GM13976 (cell line): Measurements from ENCODE around the gene CPE.

Source experiments
- DNase-seq: peaks from one replicate; pipeline ENCODE4 v3.0.0; 2012; ENCODE audit warnings: low spot score
- CTCF ChIP-seq: IDR thresholded peaks from 2 replicates; pipeline ENCODE4 v1.5.1; 2012; ENCODE audit warnings: borderline replicate concordance, mild to moderate bottlenecking; ENCODE audit not compliant: insufficient read depth; ENCODE audit errors: extremely low read depth, missing control alignments, control extremely low read depth
- in situ Hi-C: fragments of 300-500 bp; cut with MboI; formaldehyde crosslinking; loops from one replicate; pipeline ENCODE4 v1.12.0; 2022; ENCODE audit warnings: low sequenced_read_pairs, mixed read lengths, inconsistent platforms; ENCODE audit not compliant: unreplicated experiment

Gene CPE

GRCh38 chr4:165394275-165394674 lies 15.5 kb downstream of the CPE start:
- DNase-seq: no peak
- TF ChIP-seq CTCF: no peak
- in situ Hi-C loops: no loop called here

- DNase-seq: no peak
- in situ Hi-C loops: no loop called here
- no peak for TF ChIP-seq CTCF
Measured at GRCh38 chr4:165398570-165398969, 19.8 kb downstream of the CPE start.

GRCh38 chr4:165402375-165402774 lies 23.6 kb downstream of the CPE start:
- in situ Hi-C loops: no loop called here
- TF ChIP-seq CTCF: no peak

GRCh38 chr4:165403048-165403447 lies 24.2 kb downstream of the CPE start:
- no peak for TF ChIP-seq CTCF
- no peak for DNase-seq
- in situ Hi-C loops: no loop called here

More at GRCh38 chr4:165402375-165402774, 23.6 kb downstream of the CPE start:
- no peak for DNase-seq

- DNase-seq: no peak
- no peak for TF ChIP-seq CTCF
- in situ Hi-C loops: no loop called here
Measured at GRCh38 chr4:165403637-165404036, 24.8 kb downstream of the CPE start.

GRCh38 chr4:165404080-165404479 lies 25.3 kb downstream of the CPE start:
- DNase-seq: no peak
- no peak for TF ChIP-seq CTCF
- in situ Hi-C loops: no loop called here

- in situ Hi-C loops: no loop called here
- DNase-seq: no peak
- no peak for TF ChIP-seq CTCF
Measured at GRCh38 chr4:165404696-165405095, 25.9 kb downstream of the CPE start.
